HCT116 (cell line): ENCODE data around the gene RAB38. TPM values are rescaled to one million over a fixed set of nuclear protein-coding genes. Genes with fewer than 3 reads are reported as not detected.

Experiments used
- ATAC-seq: fragments of 200-7000 bp; cut with Tn5 transposase; 2 replicates; pipeline ENCODE4 v1.9.1; 2020; ENCODE audit warnings: mild to moderate bottlenecking, moderate library complexity
- BruUV-seq: library from RNA; stranded (reverse); fragments of 400-500 nt; replicated peaks from 2 replicates; lab custom pipeline; 2021; lab: Mats Ljungman, UMichigan
- CTCF ChIA-PET: fragments of 300-600 bp; sonication (Branson Sonifier 250); formaldehyde crosslinking; loops from one replicate; lab custom pipeline; 2021; ENCODE audit warnings: antibody characterized with exemption; lab: Charles Lee
- POLR2A ChIA-PET: fragments of 300-600, 350-600 bp; sonication (Branson Sonifier 250); formaldehyde crosslinking; loops from one replicate; lab custom pipeline; 2021; ENCODE audit warnings: antibody characterized with exemption; lab: Charles Lee
- RAD21 ChIA-PET, 2 experiments: fragments of 300-600 bp; sonication (Branson Sonifier 250); formaldehyde crosslinking; loops; one replicate each; lab custom pipeline; 2023; ENCODE audit warnings: low total read pairs in 2 of 2; ENCODE audit not compliant: uncharacterized antibody in 2 of 2, unreplicated experiment in 2 of 2, low non-redundant PET in 1 of 2; lab: Charles Lee
- DNase-seq: peaks from one replicate; pipeline ENCODE4 v3.0.0-alpha.2; 2010; ENCODE audit warnings: low read depth, low spot score
- H2AFZ ChIP-seq: fragments of 200-600 bp; shearing (Covaris generic), sonication (generic); 2 replicates; pipeline ENCODE4 v1.6.1; 2017; ENCODE audit warnings: low read depth, mixed run types, mixed read lengths, antibody characterized with exemption, low read length; ENCODE audit not compliant: poor library complexity, severe bottlenecking
- H3K27ac ChIP-seq: 2 replicates; pipeline ENCODE4 v1.5.1; 2012; ENCODE audit warnings: low read depth, low read length
- H3K27me3 ChIP-seq: fragments of 200-600 bp; sonication (generic); 2 replicates; pipeline ENCODE4 v1.6.1; 2016; ENCODE audit warnings: mixed run types, low read length, mixed read lengths; ENCODE audit not compliant: insufficient read depth
- H3K36me3 ChIP-seq, 2 experiments: fragments of 200-500 bp in 1 of 2; fragments of 200-600 bp in 1 of 2; sonication (Bioruptor generic) in 1 of 2; sonication (generic) in 1 of 2; 2 replicates each; pipeline versions ENCODE4 v1.5.1 to v1.6.1; 2014 to 2016; ENCODE audit warnings: low read length in 2 of 2, inconsistent platforms in 1 of 2, mixed read lengths in 1 of 2, mixed run types in 1 of 2; ENCODE audit not compliant: insufficient read depth in 2 of 2, control insufficient read depth in 1 of 2
- H3K4me1 ChIP-seq, 2 experiments: fragments of 200-600 bp in 1 of 2; sonication (generic) in 1 of 2; 2 replicates each; pipeline versions ENCODE4 v1.5.1 to v1.6.1; 2012 to 2017; ENCODE audit warnings: low read length in 2 of 2, inconsistent platforms in 1 of 2, mild to moderate bottlenecking in 1 of 2, mixed read lengths in 1 of 2, mixed run types in 1 of 2, moderate library complexity in 1 of 2; ENCODE audit not compliant: insufficient read depth in 2 of 2, control insufficient read depth in 1 of 2
- H3K4me2 ChIP-seq: fragments of 200-600 bp; sonication (generic); 2 replicates; pipeline ENCODE4 v1.6.1; 2017; ENCODE audit warnings: mixed run types, low read length, mixed read lengths
- H3K4me3 ChIP-seq, 2 experiments: fragments of 200-600 bp in 1 of 2; sonication (generic) in 1 of 2; replicated peaks in 1 of 2; 2 replicates each; pipeline ENCODE4 v1.5.1; 2011 to 2016; ENCODE audit warnings: low read length in 2 of 2, control low read depth in 1 of 2, low read depth in 1 of 2, mild to moderate bottlenecking in 1 of 2, mixed read lengths in 1 of 2, mixed run types in 1 of 2
- H3K79me2 ChIP-seq: fragments of 200-600 bp; sonication (generic); 2 replicates; pipeline ENCODE4 v1.6.1; 2017; ENCODE audit warnings: mild to moderate bottlenecking, mixed run types, low read length, moderate library complexity, mixed read lengths; ENCODE audit not compliant: insufficient read depth
- H3K9ac ChIP-seq: fragments of 200-600 bp; sonication (generic); 2 replicates; pipeline ENCODE4 v1.6.1; 2016; ENCODE audit warnings: low read length, mixed read lengths
- H3K9me2 ChIP-seq: fragments of 200-600 bp; sonication (generic), shearing (Covaris generic); 2 replicates; pipeline ENCODE4 v1.6.1; 2017; ENCODE audit warnings: mixed run types, mild to moderate bottlenecking, moderate library complexity; ENCODE audit not compliant: insufficient read depth
- H3K9me3 ChIP-seq, 2 experiments: fragments of 200-500 bp in 1 of 2; fragments of 200-600 bp in 1 of 2; sonication (Bioruptor generic) in 1 of 2; sonication (generic) in 1 of 2; 2 replicates each; pipeline ENCODE4 v1.6.1; 2014 to 2017; ENCODE audit warnings: low read length in 2 of 2, mixed read lengths in 2 of 2, inconsistent platforms in 1 of 2, low read depth in 1 of 2, mild to moderate bottlenecking in 1 of 2, mixed run types in 1 of 2, moderate library complexity in 1 of 2; ENCODE audit not compliant: control insufficient read depth in 1 of 2, insufficient read depth in 1 of 2
- H4K20me1 ChIP-seq: fragments of 200-600 bp; sonication (generic), shearing (Covaris generic); 2 replicates; pipeline ENCODE4 v1.6.1; 2017; ENCODE audit warnings: mixed run types, mild to moderate bottlenecking, moderate library complexity; ENCODE audit not compliant: insufficient read depth
- CBX3 ChIP-seq: IDR thresholded peaks from 2 replicates; pipeline ENCODE4 v1.6.1; 2012; ENCODE audit warnings: low read depth
- CTCF ChIP-seq, 3 experiments: fragments of 200-600 bp in 1 of 3; sonication (generic) in 1 of 3; IDR thresholded peaks in 2 of 3; conservative IDR thresholded peaks in 1 of 3; 2 replicates each; pipeline ENCODE4 v1.5.1; 2012 to 2017; ENCODE audit warnings: low read depth in 2 of 3, low read length in 2 of 3, antibody characterized with exemption in 1 of 3, borderline replicate concordance in 1 of 3, control low read depth in 1 of 3, mild to moderate bottlenecking in 1 of 3, mixed read lengths in 1 of 3, mixed run types in 1 of 3, moderate library complexity in 1 of 3; ENCODE audit not compliant: insufficient read depth in 1 of 3
- JUND ChIP-seq: IDR thresholded peaks from 2 replicates; pipeline ENCODE4 v1.6.1; 2012
- MAX ChIP-seq: IDR thresholded peaks from 2 replicates; pipeline ENCODE4 v1.6.1; 2012
- REST ChIP-seq: IDR thresholded peaks from 2 replicates; pipeline ENCODE4 v1.6.1; 2012; ENCODE audit warnings: low read depth
- TCF7L2 ChIP-seq: IDR thresholded peaks from 2 replicates; pipeline ENCODE4 v1.7.0; 2011; ENCODE audit warnings: borderline replicate concordance, inconsistent platforms; ENCODE audit not compliant: insufficient read depth, insufficient read length; ENCODE audit errors: extremely low read depth
- ZBTB33 ChIP-seq: IDR thresholded peaks from 2 replicates; pipeline ENCODE4 v1.6.1; 2011; ENCODE audit warnings: mild to moderate bottlenecking, low read length, moderate library complexity; ENCODE audit not compliant: insufficient replicate concordance; ENCODE audit errors: extremely low read depth
- intact Hi-C: fragments of 100-400 bp; cut with micrococcal nuclease; formaldehyde crosslinking; loops from 2 replicates; pipeline ENCODE4 v1.10.0; 2022
- total RNA-seq: library from RNA; stranded (reverse); gene quantifications from one replicate; pipeline ENCODE4 v1.2.1, GENCODE V29; 2021; ENCODE audit not compliant: unreplicated experiment

RAB38 gene
- total RNA-seq, 1 experiment from 2014 or later = 15.1 TPM

GRCh38 chr11:88131764-88132470 is 43.3 kb downstream of the RAB38 start:
- Histone ChIP-seq H4K20me1 (no peaks in the 10 kb centered on the region), H3K27ac (no peak overlapping the region), H3K4me3 (no peak overlapping the region), H3K36me3 (no peaks in the 10 kb centered on the region)
- DNase-seq = no peak
- RAD21 ChIA-PET = no interaction called here
- TF ChIP-seq CBX3 (no peak), REST (no peak), MAX (no peak)
- TF ChIP-seq, all 23 proteins: peak for 0
- no peaks in the 10 kb centered on the region for H3K79me2 ChIP-seq
- no TSS peak for BruUV-seq
- H3K9me3 ChIP-seq = no peaks in the 10 kb centered on the region
- intact Hi-C loops = no loop called here
- H3K4me2 ChIP-seq = no peak overlapping the region
- no peaks in the 10 kb centered on the region for H3K9me2 ChIP-seq
- H3K9ac ChIP-seq = no peak overlapping the region
- no peak for ATAC-seq
- no peaks in the 10 kb centered on the region for H3K27me3 ChIP-seq
- H2AFZ ChIP-seq = no peak overlapping the region
- POLR2A ChIA-PET = no interaction called here
- CTCF ChIA-PET = no interaction called here
- no peaks in the 10 kb centered on the region for H3K4me1 ChIP-seq

GRCh38 chr11:88122956-88123355 is 52.3 kb downstream of the RAB38 start:
- Histone ChIP-seq H3K4me2 (no peak overlapping the region), H3K9me2 (no peaks in the 10 kb centered on the region), H3K9me3 (no peaks in the 10 kb centered on the region), H3K27me3 (no peaks in the 10 kb centered on the region), H3K9ac (no peak overlapping the region), H2AFZ (no peak overlapping the region), H3K79me2 (no peaks in the 10 kb centered on the region), H4K20me1 (no peaks in the 10 kb centered on the region), H3K27ac (no peak overlapping the region), H3K4me1 (no peaks in the 10 kb centered on the region), H3K36me3 (no peaks in the 10 kb centered on the region), H3K4me3 (no peak overlapping the region)
- no peak for ATAC-seq
- DNase-seq = no peak
- RAD21 ChIA-PET = no interaction called here
- intact Hi-C loops = no loop called here
- POLR2A ChIA-PET = no interaction called here
- CTCF ChIA-PET = no interaction called here
- BruUV-seq = no TSS peak
- TF ChIP-seq CBX3 (no peak), CTCF (IDR thresholded peaks at IDR 0.05 in 2 of 3, conservative IDR thresholded peaks at IDR 0.05 in 1 of 3; ENCODE audit: borderline replicate concordance in 1 of 3, insufficient read depth in 1 of 3, low read depth in 2 of 3, low read length in 2 of 3) (no peak), JUND (no peak), ZBTB33 (no peak), TCF7L2 (no peak)
